WI38 (cell line): ENCODE measurements around the gene S100A7A.

Experiments
- H3K4me3 ChIP-seq: 2 replicates; pipeline ENCODE4 v1.5.1; 2011; ENCODE audit warnings: low read depth, mild to moderate bottlenecking, control low read depth, low read length
- CTCF ChIP-seq: IDR thresholded peaks from 2 replicates; pipeline ENCODE4 v1.5.1; 2012; ENCODE audit warnings: low read depth, mild to moderate bottlenecking, control low read depth, low read length

The S100A7A gene

GRCh38 chr1:153375511-153375910, 40.8 kb upstream of the S100A7A start, which contains the start of gene S100A12:
Gene S100A12, minus strand, starts transcription at chr1:153375621. Its CDS starts 1,029 bp downstream, at chr1:153374592.
- TF ChIP-seq CTCF, result no peak
- H3K4me3 ChIP-seq, result no peak within 1 kb of the TSS

DNA sequence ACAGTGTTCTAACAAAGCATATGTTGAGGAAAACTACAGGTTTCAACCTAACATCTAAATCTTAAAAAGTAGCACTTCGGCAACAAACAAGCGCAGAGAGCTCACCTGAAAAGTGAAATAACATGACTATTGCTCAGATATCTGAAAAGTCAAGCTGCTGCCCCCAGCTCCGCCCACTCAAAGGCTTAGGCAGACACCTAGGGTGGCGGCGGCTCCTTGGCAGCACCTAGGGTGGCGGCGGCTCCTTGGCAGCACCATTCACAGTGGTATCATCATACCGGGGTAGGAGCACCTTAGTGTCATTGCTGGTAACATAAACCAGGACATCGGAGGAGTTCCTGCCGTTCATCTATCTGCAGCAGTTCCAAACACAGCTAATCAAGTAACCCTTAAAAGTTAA, 36.7 kb upstream of the S100A7A start:
- no peak for TF ChIP-seq CTCF
- no peak overlapping the region for H3K4me3 ChIP-seq

- TF ChIP-seq CTCF, result no peak
- H3K4me3 ChIP-seq, result no peak overlapping the region
Observed at GRCh38 chr1:153380711-153381110, 35.6 kb upstream of the S100A7A start.

DNA sequence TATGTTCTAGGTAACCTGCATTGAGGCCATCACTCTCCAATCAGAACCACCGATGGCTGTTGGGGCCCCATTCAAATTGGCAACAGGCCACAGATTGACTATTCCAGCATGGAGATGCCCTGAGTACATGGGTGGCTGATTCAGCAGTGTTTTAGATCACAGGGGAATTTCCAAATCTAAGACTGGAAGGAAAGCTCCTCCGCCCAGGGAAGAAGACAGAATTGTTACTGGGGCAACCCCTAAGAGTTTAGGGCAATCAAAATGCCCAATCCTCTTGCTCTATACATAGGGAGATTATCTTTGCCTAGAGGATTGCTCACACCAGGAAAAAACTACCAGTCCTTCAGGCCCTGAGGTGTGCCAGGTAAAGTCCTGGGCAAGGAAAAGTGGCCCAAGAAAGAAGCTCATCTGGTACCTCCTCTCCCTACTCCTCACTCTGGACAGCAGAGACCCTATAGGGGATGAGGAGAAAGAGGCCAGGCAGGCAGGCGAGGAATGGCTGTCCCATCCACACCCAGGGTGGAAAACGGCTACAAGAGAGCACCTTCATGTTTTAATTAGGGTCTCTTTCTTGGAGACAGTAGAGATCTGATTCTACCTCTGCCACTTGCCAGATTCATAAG, 31.3 kb upstream of the S100A7A start:
- no peak for TF ChIP-seq CTCF
- no peak overlapping the region for H3K4me3 ChIP-seq

GRCh38 chr1:153386500-153386901, 29.8 kb upstream of the S100A7A start:
- H3K4me3 ChIP-seq, result no peak overlapping the region

GRCh38 chr1:153387001-153387400, 29.3 kb upstream of the S100A7A start:
- no peak for TF ChIP-seq CTCF
- H3K4me3 ChIP-seq, result no peak overlapping the region

More at GRCh38 chr1:153386500-153386901, 29.8 kb upstream of the S100A7A start:
- TF ChIP-seq CTCF, result no peak

DNA sequence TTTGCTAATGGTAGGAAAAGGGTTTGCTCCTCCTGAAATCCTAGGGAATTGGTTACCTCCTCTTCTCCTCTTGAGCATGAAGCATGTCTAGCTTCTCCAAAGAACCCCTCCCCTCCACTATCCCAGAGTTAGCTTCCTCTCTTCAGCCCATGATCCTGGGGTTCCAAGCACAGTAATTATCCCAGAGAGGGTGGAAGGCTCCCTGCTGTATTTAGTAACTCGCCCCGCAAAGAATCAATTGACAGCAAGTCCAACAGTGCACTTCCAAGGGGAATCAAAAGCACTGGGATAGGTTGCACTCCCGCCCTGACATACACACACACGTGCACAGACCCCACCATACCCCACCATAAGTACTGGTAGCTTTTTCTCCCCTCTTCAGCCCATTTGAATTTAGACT, 28.5 kb upstream of the S100A7A start:
- H3K4me3 ChIP-seq, result no peak overlapping the region
- no peak for TF ChIP-seq CTCF
